Esophagus muscularis mucosa (tissue), 3 donors: ENCODE data around the gene ANKRD33.

Source experiments
- CTCF ChIP-seq, 3 experiments: fragments of 200-600 bp in 2 of 3; fragments of 450-650 bp in 1 of 3; sonication (generic) in 2 of 3; IDR thresholded peaks; one replicate each; pipeline ENCODE4 v1.5.1; 2017 to 2019; ENCODE audit warnings: antibody characterized with exemption in 3 of 3, mild to moderate bottlenecking in 2 of 3, moderate library complexity in 1 of 3
- EP300 ChIP-seq: sonication (generic); formaldehyde crosslinking; IDR thresholded peaks from one replicate; pipeline ENCODE4 v1.6.1; 2017; ENCODE audit warnings: antibody characterized with exemption

DNA sequence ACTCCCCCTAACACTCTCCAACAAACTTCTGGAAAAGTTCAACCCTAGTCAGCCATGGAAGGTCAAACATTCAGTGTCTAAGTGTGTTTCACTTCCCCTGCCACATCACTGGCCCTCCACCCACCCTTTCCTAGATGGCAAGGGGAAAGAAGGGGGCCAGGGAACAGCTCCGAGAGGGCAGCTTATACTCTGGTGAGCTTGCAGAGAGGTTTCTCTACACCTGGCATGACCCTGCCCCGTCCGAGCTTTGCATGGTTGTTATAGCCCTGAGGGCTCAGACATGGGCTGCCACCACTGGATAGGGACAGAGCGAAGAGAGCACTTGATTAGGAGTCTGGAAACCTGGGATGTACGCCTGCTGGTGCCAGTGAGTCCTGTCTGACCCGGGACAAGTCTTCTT, 23.4 kb downstream of the ANKRD33 start:
- TF ChIP-seq CTCF (IDR thresholded peaks at IDR 0.05): no peak
- no peak for TF ChIP-seq EP300
